GM18520 (cell line): ENCODE results near the gene MICAL3.
"Not testable (repeated sequence)": the region's sequence is repeated elsewhere in the genome, so short reads cannot be mapped to it uniquely, and the experiment has no call there.

Source experiments
- ATAC-seq: cut with Tn5 transposase; IDR thresholded peaks from one replicate; pipeline ENCODE4 v1.9.1; 2021; ENCODE audit not compliant: unreplicated experiment

Gene MICAL3

GRCh38 chr22:17772249-17772957 lies 252.0 kb downstream of the MICAL3 start:
- ATAC-seq = no peak

GRCh38 chr22:17770180-17771077 lies 253.9 kb downstream of the MICAL3 start:
- no peak for ATAC-seq

GRCh38 chr22:17769716-17770082 lies 254.7 kb downstream of the MICAL3 start:
- ATAC-seq = no peak

- ATAC-seq = no peak
Observed at GRCh38 chr22:17769013-17769715, 255.2 kb downstream of the MICAL3 start.

GRCh38 chr22:17767233-17768065 lies 256.9 kb downstream of the MICAL3 start:
- ATAC-seq = peak; percentile 76

- not testable (repeated sequence) for ATAC-seq
Observed at GRCh38 chr22:17764852-17765251, 259.5 kb downstream of the MICAL3 start.

- no peak for ATAC-seq
Observed at GRCh38 chr22:17764036-17764435, 260.3 kb downstream of the MICAL3 start.

- not testable (repeated sequence) for ATAC-seq
Observed at GRCh38 chr22:17763442-17763841, 260.9 kb downstream of the MICAL3 start.

GRCh38 chr22:17761138-17761488 lies 263.2 kb downstream of the MICAL3 start:
- no peak for ATAC-seq

- ATAC-seq = no peak
Observed at GRCh38 chr22:17754233-17754925, 270.0 kb downstream of the MICAL3 start.

GRCh38 chr22:17753401-17753989 lies 270.9 kb downstream of the MICAL3 start:
- no peak for ATAC-seq

GRCh38 chr22:17751596-17751995 lies 272.8 kb downstream of the MICAL3 start:
- ATAC-seq = no peak

- ATAC-seq = no peak
Observed at GRCh38 chr22:17749605-17750395, 274.6 kb downstream of the MICAL3 start.

- ATAC-seq = no peak
Observed at GRCh38 chr22:17748555-17749353, 275.6 kb downstream of the MICAL3 start.

- ATAC-seq = no peak
Observed at GRCh38 chr22:17746916-17747315, 277.4 kb downstream of the MICAL3 start.

- no peak for ATAC-seq
Observed at GRCh38 chr22:17744430-17744829, 279.9 kb downstream of the MICAL3 start.

GRCh38 chr22:17743661-17744411 lies 280.5 kb downstream of the MICAL3 start:
- ATAC-seq = no peak

GRCh38 chr22:17742527-17742902 lies 281.8 kb downstream of the MICAL3 start:
- no peak for ATAC-seq
